SW 1271 (cell line): Measurements from ENCODE around the gene ZFC3H1.
"Not testable (repeated sequence)": the region's sequence is repeated elsewhere in the genome, so short reads cannot be mapped to it uniquely, and the experiment has no call there.

Experiments
- DNase-seq, 2 experiments: peaks; one replicate each; lab custom pipeline; 2025; lab: John Stamatoyannopoulos, UW

ZFC3H1 gene

GRCh38 chr12:71663561-71664410 lies at the start of gene ZFC3H1, which contains the start of gene THAP2:
Gene ZFC3H1, minus strand, starts transcription at chr12:71663848. Its CDS starts 238 bp downstream, at chr12:71663610.
Gene THAP2, plus strand, starts transcription at chr12:71664301. Its CDS starts 209 bp downstream, at chr12:71664510.
- DNase-seq = peak; percentile 99 to 100

DNA sequence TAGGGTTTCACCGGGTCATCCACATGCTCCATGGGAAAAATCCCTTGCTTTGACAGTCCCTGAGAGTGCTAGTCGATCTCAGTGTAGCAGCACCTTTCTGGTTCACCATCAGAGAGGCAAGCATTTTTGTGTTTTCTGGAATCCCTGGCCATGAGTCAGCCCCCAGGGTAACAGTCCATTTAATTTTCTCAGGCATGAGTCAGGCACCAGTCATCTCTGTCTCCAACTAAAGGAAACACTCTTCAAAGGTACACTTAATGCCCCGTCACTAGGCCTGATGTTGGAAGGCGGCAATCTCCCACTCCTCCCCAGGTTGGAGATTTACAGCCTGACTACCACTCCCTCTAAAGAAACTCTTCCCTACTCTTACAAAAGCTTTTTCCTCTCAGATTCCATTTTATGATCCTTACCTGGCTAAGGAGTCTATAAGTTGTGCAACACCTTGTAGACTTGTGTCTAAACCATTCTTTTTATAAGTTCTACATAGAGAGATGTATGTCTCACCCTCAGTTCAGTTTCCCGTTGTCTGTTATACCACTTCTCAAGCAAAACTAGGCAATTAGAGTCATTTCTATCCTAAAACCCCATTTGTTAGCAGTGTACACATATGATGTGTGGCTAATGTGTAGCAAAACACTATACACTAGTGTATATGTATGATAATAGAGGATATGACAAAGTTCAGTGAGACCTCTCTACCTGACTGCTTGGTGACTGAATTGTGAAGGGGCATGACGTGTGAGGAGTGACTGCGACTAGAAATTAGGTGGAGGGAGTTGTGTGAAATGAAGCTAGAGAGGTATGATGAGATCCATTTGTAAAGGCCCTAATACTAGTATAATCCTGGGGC lies 46.9 kb upstream of the ZFC3H1 start:
- DNase-seq = peak; percentile 49 to 72

GRCh38 chr12:71708658-71709057 lies 45.0 kb upstream of the ZFC3H1 start:
- DNase-seq = no peak

GRCh38 chr12:71704920-71705319 lies 41.3 kb upstream of the ZFC3H1 start:
- no peak for DNase-seq

- no peak for DNase-seq
These were observed 39.6 kb upstream of the ZFC3H1 start for GRCh38 chr12:71703206-71703605.

DNA sequence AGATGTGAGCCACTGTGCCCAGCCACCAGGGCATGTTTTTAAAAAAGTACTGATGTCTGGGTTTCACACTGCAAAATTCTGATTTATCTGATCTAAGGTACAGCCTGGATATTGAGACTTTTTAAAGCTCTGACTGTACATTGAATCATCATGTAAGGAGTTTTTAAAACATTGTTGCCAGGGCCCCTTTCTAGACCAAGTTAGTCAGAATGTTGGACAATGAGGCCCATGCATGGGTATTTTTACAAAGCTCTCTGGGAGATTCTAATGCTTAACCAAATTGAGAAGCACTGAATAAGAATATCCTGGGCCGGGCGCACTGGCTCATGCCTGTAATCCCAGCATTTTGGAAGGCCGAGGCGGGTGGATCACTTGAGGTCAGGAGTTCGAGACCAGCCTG lies 38.9 kb upstream of the ZFC3H1 start:
- no peak for DNase-seq

DNA sequence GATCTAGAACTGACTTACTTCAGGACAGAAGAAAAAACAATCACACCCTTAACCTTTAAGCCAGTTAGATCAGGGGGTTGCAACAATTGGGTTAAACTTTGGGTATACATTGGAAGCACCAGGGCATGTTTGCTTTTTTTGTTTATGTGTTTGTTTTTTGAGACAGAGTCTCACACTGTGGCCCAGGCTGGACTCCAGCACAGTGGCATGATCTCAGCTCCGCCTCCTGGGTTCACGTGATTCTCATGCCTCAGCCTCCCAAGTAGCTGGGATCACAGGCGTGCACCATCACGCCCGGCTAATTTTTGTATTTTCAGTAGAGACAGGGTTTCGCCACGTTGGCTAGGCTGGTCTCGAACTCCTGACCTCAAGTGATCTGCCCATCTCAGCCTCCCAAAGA lies 38.5 kb upstream of the ZFC3H1 start:
- DNase-seq = not testable (repeated sequence)

GRCh38 chr12:71695782-71696181 lies 32.1 kb upstream of the ZFC3H1 start:
- DNase-seq = no peak

- DNase-seq = no peak
These were observed 30.6 kb upstream of the ZFC3H1 start for GRCh38 chr12:71694099-71694820.

DNA sequence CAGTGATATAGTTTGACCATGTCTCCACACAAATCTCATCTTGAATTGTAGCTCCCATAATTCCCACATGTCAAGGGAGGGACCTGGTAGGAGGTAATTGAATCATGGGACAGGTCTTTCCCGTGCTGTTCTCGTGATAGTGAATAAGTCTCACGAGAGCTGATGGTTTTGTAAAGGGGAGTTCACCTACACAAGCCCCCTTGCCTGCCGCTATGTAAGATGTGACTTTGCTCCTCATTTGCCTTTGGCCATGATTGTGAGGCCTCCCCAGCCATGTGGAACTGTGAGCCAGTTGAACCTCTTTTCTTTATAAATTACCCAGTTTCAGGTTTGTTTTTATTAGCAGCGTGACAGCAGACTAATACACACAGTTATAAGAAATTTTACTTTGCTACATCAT lies 30.0 kb upstream of the ZFC3H1 start:
- not testable (repeated sequence) for DNase-seq

- no peak for DNase-seq
These were observed 29.5 kb upstream of the ZFC3H1 start for GRCh38 chr12:71693126-71693525.

- no peak for DNase-seq
These were observed 28.0 kb upstream of the ZFC3H1 start for GRCh38 chr12:71691504-71692129.

- DNase-seq = no peak
These were observed 25.4 kb upstream of the ZFC3H1 start for GRCh38 chr12:71688961-71689570.

DNA sequence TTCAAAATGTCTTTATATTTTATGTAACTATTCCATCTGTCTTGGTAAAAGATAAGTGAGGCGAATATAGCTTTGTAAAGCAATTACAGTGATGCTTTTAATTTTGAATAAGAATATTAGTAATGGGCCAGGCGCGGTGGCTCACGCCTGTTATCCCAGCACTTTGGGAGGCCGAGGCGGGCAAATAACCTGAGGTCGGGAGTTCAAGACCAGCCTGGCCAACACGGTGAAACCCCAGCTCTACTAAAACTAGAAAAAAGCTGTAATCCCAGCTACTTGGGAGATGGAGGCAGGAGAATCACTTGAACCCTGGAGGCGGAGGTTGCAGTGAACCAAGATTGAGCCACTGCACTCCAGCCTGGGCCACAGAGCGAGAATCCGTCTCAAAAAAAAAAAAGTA lies 23.5 kb upstream of the ZFC3H1 start:
- not testable (repeated sequence) for DNase-seq

DNA sequence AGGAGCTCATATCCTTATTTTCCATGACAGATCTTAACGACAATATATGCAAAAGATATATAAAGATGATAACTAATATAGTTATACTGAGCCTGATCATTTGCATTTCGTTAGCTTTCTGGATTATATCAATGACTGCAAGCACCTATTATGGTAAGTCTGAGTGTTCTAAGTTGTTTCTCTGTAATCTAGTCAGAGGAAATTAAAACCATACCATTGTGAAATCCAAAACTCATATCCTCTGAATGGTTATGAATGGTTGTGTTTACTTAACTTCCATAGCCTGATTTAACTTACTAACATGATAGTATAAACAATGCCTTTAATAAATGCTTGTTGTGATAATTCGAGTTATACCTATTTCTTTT lies 23.0 kb upstream of the ZFC3H1 start:
- no peak for DNase-seq

GRCh38 chr12:71685914-71686657 lies 22.4 kb upstream of the ZFC3H1 start, which contains the start of gene TMEM19:
Gene TMEM19, plus strand, starts transcription at chr12:71686082. Its CDS starts 599 bp downstream, at chr12:71686681.
- DNase-seq = peak; percentile 63 to 90

DNA sequence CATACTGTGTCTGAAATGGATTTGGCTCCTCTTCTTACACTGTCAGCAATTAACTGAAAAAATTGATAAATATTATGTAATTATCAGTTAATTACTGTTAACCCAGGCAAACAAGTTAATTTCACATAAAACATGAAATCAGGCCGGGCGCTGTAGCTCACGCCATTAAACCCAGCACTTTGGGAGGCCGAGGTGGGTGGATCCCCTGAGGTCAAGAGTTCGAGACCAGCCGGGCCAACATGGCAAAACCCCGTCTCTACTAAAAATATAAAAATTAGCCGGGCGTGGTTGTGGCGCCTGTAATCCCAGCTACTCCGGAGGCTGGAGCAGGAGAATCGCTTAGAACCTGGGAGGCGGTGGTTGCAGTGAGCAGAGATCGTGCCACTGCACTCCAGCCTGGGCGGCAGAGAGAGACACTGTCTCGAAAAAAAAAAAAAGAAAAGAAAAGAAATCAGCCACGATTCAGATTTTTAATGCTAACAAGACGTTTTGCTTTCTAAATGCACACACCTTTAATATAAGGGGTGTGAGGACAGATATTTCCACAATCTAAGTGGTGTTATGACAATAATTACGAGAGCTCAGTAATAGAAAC lies 21.8 kb upstream of the ZFC3H1 start:
- DNase-seq = no peak

- no peak for DNase-seq
These were observed 20.4 kb upstream of the ZFC3H1 start for GRCh38 chr12:71684081-71684480.

- DNase-seq = no peak
These were observed 20.0 kb upstream of the ZFC3H1 start for GRCh38 chr12:71683633-71684032.

- no peak for DNase-seq
These were observed 18.8 kb upstream of the ZFC3H1 start for GRCh38 chr12:71682466-71682865.
